Thoracic aorta (tissue), 2 donors: ENCODE measurements around the gene SLCO3A1. TPM values are rescaled to one million over a fixed set of nuclear protein-coding genes. Genes with fewer than 3 reads are reported as not detected.

ENCODE experiments used
- ATAC-seq: fragments of 150-250 bp; one replicate; pipeline ENCODE4 v1.8.0; 2017; ENCODE audit warnings: low read depth; ENCODE audit not compliant: insufficient number of reproducible peaks, low FRiP score
- DNase-seq: peaks from one replicate; pipeline ENCODE4 v3.0.0-alpha.2; 2020; ENCODE audit warnings: low spot score
- H3K27ac ChIP-seq, 2 donors: fragments of 200-600 bp; sonication (generic); 1 replicate in 1 of 2; 2 replicates in 1 of 2; pipeline ENCODE4 v1.5.1; 2016; ENCODE audit warnings: mild to moderate bottlenecking in 2 of 2, moderate library complexity in 2 of 2
- H3K27me3 ChIP-seq: fragments of 200-600 bp; sonication (generic); replicated peaks from 2 replicates; pipeline ENCODE4 v1.6.0; 2016; ENCODE audit warnings: mild to moderate bottlenecking; ENCODE audit not compliant: insufficient read depth
- H3K36me3 ChIP-seq: fragments of 200-600 bp; sonication (generic); one replicate; pipeline ENCODE4 v1.5.1; 2016
- H3K4me1 ChIP-seq, 2 donors: fragments of 200-600 bp; sonication (generic); 1 replicate in 1 of 2; 2 replicates in 1 of 2; pipeline versions ENCODE4 v1.5.1 to v1.6.0; 2016; ENCODE audit warnings: low read depth in 2 of 2, mild to moderate bottlenecking in 1 of 2; ENCODE audit not compliant: control insufficient read depth in 1 of 2
- H3K4me3 ChIP-seq: fragments of 200-600 bp; sonication (generic); 2 replicates; pipeline ENCODE4 v1.5.1; 2016; ENCODE audit warnings: mild to moderate bottlenecking
- H3K9me3 ChIP-seq: fragments of 200-600 bp; sonication (generic); 2 replicates; pipeline ENCODE4 v1.5.1; 2016
- total RNA-seq, 2 donors: library from RNA; depleted of rRNA; stranded (reverse); fragments of >200 nt; gene quantifications; one replicate each; pipeline versions ENCODE4 v1.1.0 to v1.2.3, GENCODE V29; 2016
- TF ChIP-seq, protein P1 (sequence below): fragments of 200-600 bp; sonication (generic); IDR thresholded peaks from one replicate; pipeline ENCODE4 v1.5.1; 2019; ENCODE audit warnings: antibody characterized with exemption

Gene SLCO3A1
- total RNA-seq, result 10 to 100 TPM; 16.5 to 39.1 TPM

DNA sequence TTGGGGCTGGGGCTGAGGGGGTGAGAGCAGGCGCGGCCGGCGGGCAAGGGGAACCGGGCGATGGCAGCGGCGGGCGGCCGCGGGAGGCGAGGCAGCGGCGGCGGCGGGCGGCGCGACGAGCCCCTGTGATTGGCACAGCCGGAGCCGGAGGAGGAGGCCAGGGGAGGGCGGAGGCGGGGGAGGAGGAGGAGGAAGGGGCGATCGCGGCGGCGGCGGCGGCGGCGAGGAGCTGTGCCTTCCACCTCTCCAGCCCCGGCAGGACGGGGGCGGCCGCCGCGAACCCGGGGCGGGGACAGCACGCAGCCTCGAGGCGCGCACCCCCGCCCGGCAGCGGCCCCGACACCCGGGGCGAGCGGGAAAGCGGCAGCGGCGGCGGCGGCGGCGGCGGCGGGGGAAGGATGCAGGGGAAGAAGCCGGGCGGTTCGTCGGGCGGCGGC lies at the start of gene SLCO3A1:
Gene SLCO3A1 (plus strand): TSS at position 198 of the 437 bp plus-strand sequence.
- peak; percentile 31 for DNase-seq
- peak within 1 kb of the TSS; percentile 94 for H3K4me3 ChIP-seq
- no peaks in the 10 kb centered on the region for H3K27me3 ChIP-seq
- TF ChIP-seq, protein P1, sequence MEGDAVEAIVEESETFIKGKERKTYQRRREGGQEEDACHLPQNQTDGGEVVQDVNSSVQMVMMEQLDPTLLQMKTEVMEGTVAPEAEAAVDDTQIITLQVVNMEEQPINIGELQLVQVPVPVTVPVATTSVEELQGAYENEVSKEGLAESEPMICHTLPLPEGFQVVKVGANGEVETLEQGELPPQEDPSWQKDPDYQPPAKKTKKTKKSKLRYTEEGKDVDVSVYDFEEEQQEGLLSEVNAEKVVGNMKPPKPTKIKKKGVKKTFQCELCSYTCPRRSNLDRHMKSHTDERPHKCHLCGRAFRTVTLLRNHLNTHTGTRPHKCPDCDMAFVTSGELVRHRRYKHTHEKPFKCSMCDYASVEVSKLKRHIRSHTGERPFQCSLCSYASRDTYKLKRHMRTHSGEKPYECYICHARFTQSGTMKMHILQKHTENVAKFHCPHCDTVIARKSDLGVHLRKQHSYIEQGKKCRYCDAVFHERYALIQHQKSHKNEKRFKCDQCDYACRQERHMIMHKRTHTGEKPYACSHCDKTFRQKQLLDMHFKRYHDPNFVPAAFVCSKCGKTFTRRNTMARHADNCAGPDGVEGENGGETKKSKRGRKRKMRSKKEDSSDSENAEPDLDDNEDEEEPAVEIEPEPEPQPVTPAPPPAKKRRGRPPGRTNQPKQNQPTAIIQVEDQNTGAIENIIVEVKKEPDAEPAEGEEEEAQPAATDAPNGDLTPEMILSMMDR, result no peak
- peak within 1 kb of the TSS; percentile 97 to 98 for H3K27ac ChIP-seq
- no peaks in the 10 kb centered on the region for H3K36me3 ChIP-seq
- H3K9me3 ChIP-seq, result no peaks in the 10 kb centered on the region
- peak; percentile 57 for ATAC-seq
- peaks cover 35 to 48% of the 10 kb centered on the region in 2 donors for H3K4me1 ChIP-seq

DNA sequence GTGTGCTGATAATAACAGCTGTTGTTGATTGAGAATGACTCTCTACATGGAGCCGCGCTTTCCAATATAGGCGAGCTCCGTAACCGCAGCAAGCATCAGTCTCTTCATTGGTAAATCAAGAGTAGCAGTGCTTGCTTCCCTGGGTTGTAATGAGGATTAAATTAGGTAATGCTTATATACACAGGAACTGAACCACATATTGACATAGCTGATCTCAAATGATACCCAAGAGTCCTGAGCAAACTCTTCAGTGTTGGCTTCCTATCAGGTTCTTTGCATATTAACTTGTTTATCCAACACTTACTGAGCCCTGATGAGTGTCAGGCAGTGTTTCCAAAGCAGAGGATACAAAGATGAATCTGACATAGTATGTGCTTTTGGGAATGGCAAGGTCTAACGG lies 46.4 kb upstream of the SLCO3A1 start:
- no peak for ATAC-seq
- TF ChIP-seq, protein P1, result no peak

DNA sequence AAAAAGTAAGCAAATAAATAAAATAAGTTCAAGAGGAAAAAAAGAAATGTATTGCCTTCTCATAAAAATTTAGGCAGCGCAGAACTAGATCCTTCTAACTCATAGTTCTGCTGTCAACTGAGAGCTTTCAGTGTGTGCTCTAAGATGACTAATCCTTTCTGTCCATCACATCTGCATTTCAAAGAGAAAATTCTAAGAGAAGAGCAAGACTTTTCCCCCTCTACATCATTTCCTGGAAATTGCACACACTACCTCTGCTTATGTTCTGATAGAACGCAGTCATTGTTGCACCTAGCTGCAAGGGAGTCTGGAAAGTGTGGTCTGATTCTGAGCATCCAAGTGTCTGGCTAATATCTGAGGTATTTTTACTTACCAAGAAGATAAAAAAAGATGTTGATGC lies 39.6 kb upstream of the SLCO3A1 start:
- H3K4me3 ChIP-seq, result no peak overlapping the region
- H3K27ac ChIP-seq, result no peak overlapping the region
- no peaks in the 10 kb centered on the region for H3K27me3 ChIP-seq
- TF ChIP-seq, protein P1, result no peak
- no peaks in the 10 kb centered on the region for H3K36me3 ChIP-seq
- no peak for DNase-seq
- H3K4me1 ChIP-seq, result no peaks in the 10 kb centered on the region
- no peak for ATAC-seq
- H3K9me3 ChIP-seq, result peaks cover 8% of the 10 kb centered on the region

More for the DNA sequence above, 46.4 kb upstream of the SLCO3A1 start:
- no peaks in the 10 kb centered on the region for H3K27me3 ChIP-seq
- H3K4me3 ChIP-seq, result no peak overlapping the region
- H3K36me3 ChIP-seq, result no peaks in the 10 kb centered on the region
- H3K9me3 ChIP-seq, result no peaks in the 10 kb centered on the region
- DNase-seq, result no peak
- no peak overlapping the region for H3K27ac ChIP-seq
- no peaks in the 10 kb centered on the region for H3K4me1 ChIP-seq

DNA sequence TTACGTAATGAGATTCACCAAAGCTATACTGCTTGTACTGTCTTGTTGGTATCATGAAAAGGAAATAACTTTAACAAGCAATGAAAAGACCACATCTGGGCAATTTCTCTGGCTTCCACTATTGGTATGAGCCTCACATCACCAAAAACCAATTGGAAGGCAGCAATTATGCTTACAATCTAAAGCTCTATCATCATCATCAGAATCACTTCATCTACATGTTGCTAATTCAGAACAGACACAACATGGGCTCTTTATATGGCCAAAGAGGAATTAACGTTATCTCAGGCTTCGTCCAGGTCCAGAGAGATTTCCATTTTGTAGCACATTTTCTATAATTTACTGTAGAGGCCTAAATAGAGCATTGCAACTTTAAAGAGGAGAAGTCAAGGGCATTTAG lies 36.6 kb upstream of the SLCO3A1 start:
- DNase-seq, result no peak
- Histone ChIP-seq H3K36me3 (no peaks in the 10 kb centered on the region), H3K27me3 (no peaks in the 10 kb centered on the region), H3K4me3 (no peak overlapping the region), H3K9me3 (peaks cover 8% of the 10 kb centered on the region), H3K4me1 (no peaks in the 10 kb centered on the region), H3K27ac (no peak overlapping the region)
- no peak for ATAC-seq
- TF ChIP-seq, protein P1, result no peak

DNA sequence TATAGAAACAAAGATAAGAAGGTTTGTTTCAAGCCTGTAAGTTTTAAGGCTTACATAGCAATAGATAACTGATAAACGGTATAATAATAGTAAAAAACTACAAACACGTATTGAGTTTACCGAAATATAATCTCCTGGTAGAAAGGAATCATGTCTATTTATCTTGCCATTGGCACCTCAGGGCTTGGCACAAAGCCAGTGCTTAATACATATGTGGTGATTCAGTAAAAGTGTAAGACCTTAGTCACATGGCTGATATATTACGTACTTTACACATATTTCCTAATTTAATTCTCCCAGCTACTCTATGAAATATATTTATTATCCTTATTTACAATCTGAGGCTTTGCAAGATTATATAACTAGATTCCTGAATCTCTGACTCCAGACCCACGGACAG lies 32.0 kb upstream of the SLCO3A1 start:
- Histone ChIP-seq H3K4me1 (no peaks in the 10 kb centered on the region), H3K36me3 (no peaks in the 10 kb centered on the region), H3K4me3 (no peak overlapping the region), H3K27me3 (no peaks in the 10 kb centered on the region), H3K27ac (no peak overlapping the region), H3K9me3 (no peaks in the 10 kb centered on the region)
- TF ChIP-seq, protein P1, result no peak
- no peak for DNase-seq
- ATAC-seq, result no peak
